B cell (primary cell): ENCODE measurements around the gene PATE4. TPM values are rescaled to one million over a fixed set of nuclear protein-coding genes. Genes with fewer than 3 reads are reported as not detected.
A peak's percentile ranks its signal among the peaks of the same experiment; 100 is the strongest.

Source experiments
- ATAC-seq: fragments of 200-7000 bp; cut with Tn5 transposase; one replicate; pipeline ENCODE4 v1.10.0; 2021; ENCODE audit warnings: low read depth, mild to moderate bottlenecking, moderate number of reproducible peaks, moderate library complexity
- CTCF ChIA-PET: fragments of 350-600 bp; sonication (Branson Sonifier 250); formaldehyde crosslinking; loops from one replicate; lab custom pipeline; 2021; ENCODE audit warnings: antibody characterized with exemption, inconsistent platforms; lab: Charles Lee
- POLR2A ChIA-PET: fragments of 350-600 bp; sonication (Branson Sonifier 250); formaldehyde crosslinking; loops from one replicate; lab custom pipeline; 2021; ENCODE audit warnings: antibody characterized with exemption; lab: Charles Lee
- DNase-seq: peaks from one replicate; pipeline ENCODE4 v3.0.0; 2013
- H2AFZ ChIP-seq: 2 replicates; pipeline ENCODE4 v1.6.1; 2012; ENCODE audit warnings: mild to moderate bottlenecking, low read depth, low read length; ENCODE audit not compliant: insufficient read depth, poor library complexity, severe bottlenecking
- H3K27ac ChIP-seq, 2 donors: 1 replicate in 1 of 2; 2 replicates in 1 of 2; pipeline ENCODE4 v1.5.1; 2012 to 2013; ENCODE audit warnings: low read length in 2 of 2, mild to moderate bottlenecking in 2 of 2, moderate library complexity in 1 of 2
- H3K27me3 ChIP-seq, 4 experiments: fragments of 200-600 bp in 1 of 4; sonication (generic) in 1 of 4; replicated peaks in 1 of 4; 1 replicate in 2 of 4; 2 replicates in 2 of 4; pipeline versions ENCODE4 v1.6.1 to v1.7.0; 2013 to 2016; ENCODE audit warnings: low read length in 3 of 4, mild to moderate bottlenecking in 2 of 4, mixed read lengths in 1 of 4, moderate library complexity in 1 of 4; ENCODE audit not compliant: insufficient read depth in 4 of 4, control insufficient read depth in 3 of 4; ENCODE audit errors: control extremely low read depth in 1 of 4
- H3K36me3 ChIP-seq, 2 experiments: replicated peaks in 1 of 2; 1 replicate in 1 of 2; 2 replicates in 1 of 2; pipeline versions ENCODE4 v1.6.1 to v1.7.1; 2013; ENCODE audit warnings: low read length in 1 of 2; ENCODE audit not compliant: insufficient read depth in 2 of 2, control insufficient read depth in 1 of 2; ENCODE audit errors: control extremely low read depth in 1 of 2, extremely low read depth in 1 of 2
- H3K4me1 ChIP-seq, 2 donors: fragments of 200-600 bp in 1 of 2; sonication (generic) in 1 of 2; 1 replicate in 1 of 2; 2 replicates in 1 of 2; pipeline versions ENCODE4 v1.5.1 to v1.6.1; 2013 to 2017; ENCODE audit warnings: low read length in 2 of 2; ENCODE audit not compliant: control insufficient read depth in 2 of 2, insufficient read depth in 2 of 2
- H3K4me2 ChIP-seq: replicated peaks from 2 replicates; pipeline ENCODE3; 2012; ENCODE audit warnings: mild to moderate bottlenecking, low read depth, low read length; ENCODE audit not compliant: poor library complexity, severe bottlenecking
- H3K4me3 ChIP-seq, 5 experiments: fragments of 200-600 bp in 1 of 5; sonication (generic) in 1 of 5; 1 replicate in 3 of 5; 2 replicates in 2 of 5; pipeline versions ENCODE4 v1.5.1 to v1.7.0; 2011 to 2016; ENCODE audit warnings: low read length in 4 of 5, mild to moderate bottlenecking in 4 of 5, low read depth in 2 of 5, control low read depth in 1 of 5, moderate library complexity in 1 of 5; ENCODE audit not compliant: insufficient read depth in 1 of 5; ENCODE audit errors: control extremely low read depth in 1 of 5, extremely low read depth in 1 of 5
- H3K79me2 ChIP-seq: fragments of 200-600 bp; sonication (generic); one replicate; pipeline ENCODE4 v1.6.0; 2016; ENCODE audit warnings: low read length; ENCODE audit not compliant: control insufficient read depth, insufficient read depth
- H3K9ac ChIP-seq: fragments of 200-600 bp; sonication (generic); 2 replicates; pipeline ENCODE4 v1.6.1; 2017; ENCODE audit warnings: mild to moderate bottlenecking, low read length, moderate library complexity
- H3K9me3 ChIP-seq, 3 donors: one replicate each; pipeline versions ENCODE4 v1.6.1 to v1.7.1; 2013; ENCODE audit warnings: low read length in 2 of 3; ENCODE audit not compliant: control insufficient read depth in 2 of 3, insufficient read depth in 1 of 3; ENCODE audit errors: control extremely low read depth in 1 of 3
- H4K20me1 ChIP-seq: 2 replicates; pipeline ENCODE4 v1.6.0; 2012; ENCODE audit warnings: mild to moderate bottlenecking, low read length; ENCODE audit not compliant: insufficient read depth, control insufficient read depth, poor library complexity, severe bottlenecking
- H3K27ac Mint-ChIP-seq: one replicate; pipeline ENCODE4 v1.8.0; 2021; ENCODE audit warnings: mixed read lengths
- H3K27me3 Mint-ChIP-seq: one replicate; pipeline ENCODE4 v1.8.0; 2021; ENCODE audit warnings: mixed read lengths
- H3K4me1 Mint-ChIP-seq: one replicate; pipeline ENCODE4 v1.8.0; 2021; ENCODE audit warnings: mixed read lengths
- H3K4me3 Mint-ChIP-seq: one replicate; pipeline ENCODE4 v1.8.0; 2021; ENCODE audit warnings: mixed read lengths
- H3K9me3 Mint-ChIP-seq: one replicate; pipeline ENCODE4 v1.8.0; 2022; ENCODE audit warnings: mixed read lengths; ENCODE audit not compliant: insufficient read depth
- CTCF ChIP-seq: fragments of 200-600 bp; IDR thresholded peaks from one replicate; pipeline ENCODE4 v1.8.0; 2022; ENCODE audit warnings: antibody characterized with exemption, mild to moderate bottlenecking
- EZH2 ChIP-seq: IDR thresholded peaks from 2 replicates; pipeline ENCODE4 v1.6.1; 2012; ENCODE audit warnings: borderline replicate concordance, low read depth, mild to moderate bottlenecking, moderate library complexity, low read length; ENCODE audit not compliant: insufficient read depth, poor library complexity, severe bottlenecking
- WGBS: methylation state at CpG from one replicate; pipeline ENCODE4 v1.1.5; 2013; ENCODE audit warnings: missing lambda C conversion rate; ENCODE audit not compliant: insufficient coverage; 5-methylcytosine and 5-hydroxymethylcytosine counted together
- intact Hi-C: fragments of 100-400 bp; cut with micrococcal nuclease; formaldehyde crosslinking; loops from one replicate; pipeline ENCODE4 v1.10.0; 2022
- polyA plus RNA-seq: library from polyadenylated mRNA; depleted of rRNA; stranded (reverse); fragments of >200 nt; gene quantifications from 2 replicates; pipeline ENCODE4 v1.2.3, GENCODE V29; 2012
- total RNA-seq, 2 donors: library from RNA; stranded (reverse); fragments of 120-200 nt in 1 of 2; gene quantifications; 1 replicate in 1 of 2; 2 replicates in 1 of 2; pipeline versions ENCODE4 v1.2.3 to v1.2.4, GENCODE V29; 2013 to 2022

Gene PATE4
- total and polyA plus RNA-seq, 2 donors (not counting 1 experiment from before 2014, with no cell fraction given), result not detected

GRCh38 chr11:125835748-125836147 is 2.6 kb downstream of the PATE4 start:
- H4K20me1 ChIP-seq, result no peaks in the 10 kb centered on the region
- H3K4me1 ChIP-seq, result no peaks in the 10 kb centered on the region
- H3K9ac ChIP-seq, result no peak overlapping the region
- peaks cover 0 to 6% (median 0%) of the 10 kb centered on the region in 4 experiments for H3K27me3 ChIP-seq
- no peaks in the 10 kb centered on the region for H3K4me1 Mint-ChIP-seq
- H3K27ac Mint-ChIP-seq, result no peak overlapping the region
- intact Hi-C loops, result no loop called here
- no peaks in the 10 kb centered on the region for H3K36me3 ChIP-seq
- DNase-seq (no peak), ATAC-seq (no peak)
- H3K9me3 ChIP-seq, result peaks cover 0 to 18% (median 3%) of the 10 kb centered on the region in 3 donors
- H3K27ac ChIP-seq, result no peak overlapping the region
- no peak for TF ChIP-seq EZH2
- no peak overlapping the region for H2AFZ ChIP-seq
- no peak overlapping the region for H3K4me3 ChIP-seq
- H3K9me3 Mint-ChIP-seq, result peaks cover 9% of the 10 kb centered on the region
- no CpG with 5 or more reads among the region's 6 CpGs for WGBS
- CTCF ChIA-PET, result interaction anchor here (0.9 kb wide), 1 partner anchor 88 kb away, joined by 3 read pairs; no protein-coding TSS in a partner anchor
- POLR2A ChIA-PET, result interaction anchor here (0.7 kb wide), 1 partner anchor 598 kb away, joined by 3 read pairs; no protein-coding TSS in a partner anchor
- H3K4me2 ChIP-seq, result no peak overlapping the region
- H3K4me3 Mint-ChIP-seq, result no peak overlapping the region
- no peaks in the 10 kb centered on the region for H3K79me2 ChIP-seq
- H3K27me3 Mint-ChIP-seq, result peaks cover 12% of the 10 kb centered on the region

DNA sequence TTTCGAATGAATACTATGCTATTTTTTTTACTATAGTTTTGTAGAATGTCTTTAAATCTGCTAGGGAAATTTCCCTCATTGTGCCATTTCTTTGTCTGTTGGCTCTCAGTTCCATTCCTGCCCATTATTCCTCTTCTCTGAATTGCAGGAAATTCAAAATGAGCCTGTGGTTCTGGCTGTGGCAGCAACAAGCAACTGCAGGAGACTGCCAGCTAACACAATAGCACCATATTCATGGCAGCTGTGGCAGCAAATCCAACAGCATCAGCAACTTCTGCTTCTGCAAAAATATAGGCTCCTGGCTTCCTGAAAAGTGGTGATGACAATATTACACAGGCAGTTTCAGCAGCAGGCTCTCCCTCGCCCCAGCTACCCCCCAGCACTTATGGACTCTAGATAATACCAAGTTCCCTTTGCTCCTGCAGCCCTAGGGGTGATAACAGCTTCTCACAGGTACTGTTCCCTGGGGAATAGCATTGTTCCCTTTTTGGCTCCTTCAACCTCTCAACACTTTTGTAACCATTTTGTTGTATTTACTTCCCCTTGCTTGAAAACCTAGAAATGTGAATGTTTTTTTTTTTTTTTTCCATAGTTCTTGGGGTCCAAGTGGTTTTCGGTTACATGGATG is 9.3 kb downstream of the PATE4 start:
- H3K27me3 ChIP-seq, result no peaks in the 10 kb centered on the region
- ATAC-seq, result no peak
- no peaks in the 10 kb centered on the region for H4K20me1 ChIP-seq
- no peak overlapping the region for H3K4me3 Mint-ChIP-seq
- intact Hi-C loops, result no loop called here
- H3K79me2 ChIP-seq, result no peaks in the 10 kb centered on the region
- whole genome bisulfite sequencing, result 60% methylated on average over 2 of the region's 3 CpGs
- H3K27ac Mint-ChIP-seq, result no peak overlapping the region
- peaks cover 0 to 23% (median 15%) of the 10 kb centered on the region in 3 donors for H3K9me3 ChIP-seq
- no peaks in the 10 kb centered on the region for H3K4me1 Mint-ChIP-seq
- TF ChIP-seq CTCF (no peak), EZH2 (no peak)
- peaks cover 5% of the 10 kb centered on the region for H3K27me3 Mint-ChIP-seq
- H2AFZ ChIP-seq, result no peak overlapping the region
- ChIA-PET CTCF (no interaction called here), POLR2A (no interaction called here)
- H3K4me2 ChIP-seq, result no peak overlapping the region
- DNase-seq, result peak; percentile 12
- H3K4me1 ChIP-seq, result no peaks in the 10 kb centered on the region
- H3K27ac ChIP-seq, result no peak overlapping the region
- no peak overlapping the region for H3K9ac ChIP-seq
- no peak overlapping the region for H3K4me3 ChIP-seq
- H3K9me3 Mint-ChIP-seq, result peaks cover 14% of the 10 kb centered on the region
- H3K36me3 ChIP-seq, result no peaks in the 10 kb centered on the region
